K562 (cell line): Measurements from ENCODE around the gene MAU2. TPM values are rescaled to one million over a fixed set of nuclear protein-coding genes. Genes with fewer than 3 reads are reported as not detected.
A peak's percentile ranks its signal among the peaks of the same experiment; 100 is the strongest.

Experiments
- ARID1B ChIP-seq: fragments of 450-650 bp; IDR thresholded peaks from 2 replicates; pipeline ENCODE4 v1.6.1; 2016; ENCODE audit warnings: antibody characterized with exemption, mild to moderate bottlenecking, inconsistent platforms
- COPS2 ChIP-seq: fragments of 450-650 bp; conservative IDR thresholded peaks from 2 replicates; pipeline ENCODE4 v1.6.1; 2016; ENCODE audit warnings: mild to moderate bottlenecking, moderate library complexity
- DIDO1 ChIP-seq: fragments of 450-650 bp; IDR thresholded peaks from 2 replicates; pipeline ENCODE4 v1.6.1; 2016; ENCODE audit warnings: low read depth, missing biosample characterization, missing genetic modification characterization
- DNMT1 ChIP-seq: fragments of 450-650 bp; IDR thresholded peaks from 2 replicates; pipeline ENCODE4 v1.6.1; 2016; ENCODE audit warnings: antibody characterized with exemption, mild to moderate bottlenecking
- ELF2 ChIP-seq: fragments of 250-450 bp; sonication (Bioruptor Pico); IDR thresholded peaks from 2 replicates; pipeline ENCODE4 v1.5.0; 2021; ENCODE audit warnings: mild to moderate bottlenecking
- HEY1 ChIP-seq: fragments of 250-450 bp; sonication (Bioruptor Pico); IDR thresholded peaks from 2 replicates; pipeline ENCODE4 v1.5.0; 2020; ENCODE audit warnings: mild to moderate bottlenecking, moderate library complexity, borderline replicate concordance
- JUND ChIP-seq, 2 experiments: IDR thresholded peaks; 2 replicates in 1 of 2; 3 replicates in 1 of 2; pipeline ENCODE4 v1.6.1; 2011; ENCODE audit warnings: borderline replicate concordance in 2 of 2, low read depth in 2 of 2, low read length in 2 of 2, improper control_type of control experiment in 1 of 2, missing biosample characterization in 1 of 2, missing genetic modification characterization in 1 of 2, missing genetic modification reagents in 1 of 2
- KAT7 ChIP-seq: sonication (generic); formaldehyde crosslinking; IDR thresholded peaks from 2 replicates; pipeline ENCODE4 v1.8.0; 2022; ENCODE audit warnings: missing genetic modification reagents, mild to moderate bottlenecking, borderline replicate concordance
- L3MBTL2 ChIP-seq: fragments of 450-650 bp; IDR thresholded peaks from 2 replicates; pipeline ENCODE4 v1.6.1; 2016; ENCODE audit warnings: mild to moderate bottlenecking, moderate library complexity
- NR4A1 ChIP-seq, 2 experiments: fragments of 250-450 bp in 1 of 2; fragments of 450-650 bp in 1 of 2; sonication (Bioruptor Pico) in 1 of 2; IDR thresholded peaks; 2 replicates each; pipeline versions ENCODE4 v1.4.0 to v1.6.1; 2016 to 2020; ENCODE audit warnings: mild to moderate bottlenecking in 2 of 2, missing compliant biosample characterization in 1 of 2, missing genetic modification characterization in 1 of 2, moderate library complexity in 1 of 2
- TOE1 ChIP-seq, 2 experiments: fragments of 450-650 bp in 1 of 2; sonication (generic) in 1 of 2; formaldehyde crosslinking in 1 of 2; IDR thresholded peaks; 2 replicates each; pipeline versions ENCODE4 v1.7.1 to v1.8.0; 2016 to 2022; ENCODE audit warnings: borderline replicate concordance in 2 of 2, mild to moderate bottlenecking in 2 of 2, antibody characterized with exemption in 1 of 2, inconsistent platforms in 1 of 2, low read depth in 1 of 2, missing genetic modification reagents in 1 of 2, moderate library complexity in 1 of 2
- ZNF121 ChIP-seq: sonication (generic); formaldehyde crosslinking; conservative IDR thresholded peaks from 2 replicates; pipeline ENCODE4 v1.8.0; 2022; ENCODE audit warnings: missing genetic modification reagents
- ZNF384 ChIP-seq: IDR thresholded peaks from 2 replicates; pipeline ENCODE4 v1.6.1; 2012; ENCODE audit warnings: low read depth, low read length, improper control_type of control experiment
- ZNF644 ChIP-seq: fragments of 200-800 bp; sonication (Bioruptor generic); IDR thresholded peaks from 2 replicates; pipeline ENCODE4 v1.6.1; 2016; ENCODE audit warnings: low read depth, missing genetic modification characterization, missing compliant biosample characterization
- ZNF766 ChIP-seq: fragments of 200-800 bp; sonication (Bioruptor generic); conservative IDR thresholded peaks from 2 replicates; pipeline ENCODE4 v1.6.1; 2016; ENCODE audit warnings: missing genetic modification characterization, missing compliant biosample characterization
- polyA plus RNA-seq, 8 experiments: library from polyadenylated mRNA; depleted of rRNA in 4 of 8; stranded (reverse) in 5 of 8; unstranded in 3 of 8; fragments of >200 nt; fragmentation: Nextera tagmentation in 2 of 8; fragmentation: Illumina TruSeq in 1 of 8; extraction: Ambion mirVana in 2 of 8; extraction: Trizol in 1 of 8; gene quantifications; 2 replicates each; pipeline versions ENCODE4 v1.2.1 to v1.2.3, GENCODE V29; 2011 to 2014; ENCODE audit warnings: inconsistent platforms in 1 of 8, missing spikeins in 1 of 8
- total RNA-seq, 7 experiments: library from RNA; depleted of rRNA in 6 of 7; stranded (reverse); fragments of >200 nt in 6 of 7; fragmentation: Illumina TruSeq in 2 of 7; extraction: Trizol in 2 of 7; gene quantifications; 2 replicates each; pipeline versions ENCODE4 v1.2.1 to v1.2.3, GENCODE V29; 2011 to 2021; ENCODE audit warnings: low replicate concordance in 1 of 7
- TF ChIP-seq, protein P1 (sequence below): fragments of 200-400 bp; formaldehyde crosslinking; IDR thresholded peaks from 2 replicates; pipeline ENCODE4 v1.6.1; 2017; ENCODE audit warnings: mild to moderate bottlenecking, low read depth, low read length, moderate library complexity
- TF ChIP-seq, protein P2 (sequence below): fragments of 450-650 bp; IDR thresholded peaks from 2 replicates; pipeline ENCODE4 v1.6.1; 2017; ENCODE audit warnings: antibody characterized with exemption, mild to moderate bottlenecking
- TF ChIP-seq, protein P3 (sequence below): fragments of 250-450 bp; sonication (Bioruptor Pico); IDR thresholded peaks from 2 replicates; pipeline ENCODE4 v1.8.0; 2022; ENCODE audit warnings: moderate library complexity, mild to moderate bottlenecking, inconsistent platforms

Gene MAU2
- total and polyA plus RNA-seq, 9 of the 15 experiments (the other 6 are each of a cell fraction or from before 2014, with no cell fraction given), result 1.2 to 48.1 (median 19.4) TPM

DNA sequence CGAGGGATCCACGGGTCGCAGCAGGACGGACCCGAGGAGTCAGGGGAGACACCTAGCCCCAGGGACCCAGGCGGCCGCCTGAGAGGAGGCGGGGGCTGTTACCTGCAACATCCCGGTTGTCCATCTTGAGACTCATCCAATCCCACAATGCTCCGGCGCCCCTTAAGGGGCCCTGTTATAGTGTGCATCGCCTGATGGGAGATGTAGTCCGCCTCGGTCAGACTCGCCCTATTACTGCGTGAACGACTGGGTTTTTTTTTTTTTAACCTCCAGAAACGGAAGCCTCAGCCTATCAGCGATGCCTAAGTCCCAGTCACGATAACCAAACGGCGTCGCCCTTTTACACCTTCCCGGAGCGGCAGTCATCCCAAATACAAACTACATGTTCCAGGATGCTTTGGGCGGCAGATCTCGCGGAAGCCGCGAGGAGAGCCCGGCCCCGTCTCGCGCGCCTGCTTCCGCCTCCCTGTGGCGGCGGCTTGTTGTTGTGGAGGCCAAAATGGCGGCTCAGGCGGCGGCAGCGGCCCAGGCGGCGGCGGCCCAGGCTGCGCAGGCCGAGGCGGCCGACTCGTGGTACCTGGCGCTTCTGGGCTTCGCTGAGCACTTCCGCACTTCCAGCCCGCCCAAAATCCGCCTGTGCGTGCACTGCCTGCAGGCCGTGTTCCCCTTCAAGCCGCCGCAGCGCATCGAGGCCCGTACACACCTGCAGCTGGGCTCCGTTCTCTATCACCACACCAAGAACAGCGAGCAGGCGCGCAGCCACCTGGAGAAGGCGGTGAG lies at the start of gene MAU2, which contains the start of gene SUGP1 (continued):
- TF ChIP-seq DIDO1 (peak; percentile 79), HEY1 (no peak), DNMT1 (no peak), ZNF644 (tag) (peak; percentile 94), JUND (IDR thresholded peaks at IDR 0.05; ENCODE audit: borderline replicate concordance, low read depth, low read length) (peak; percentile 37; the same call in 1 of the 2 replicates), JUND (tag; IDR thresholded peaks at IDR 0.05; ENCODE audit: borderline replicate concordance, low read depth, low read length) (peak; percentile 54; the same call in 2 of the 3 replicates), ZNF384 (peak; percentile 88), KAT7 (CRISPR knock-in tag) (peak; percentile 60; the same call in 1 of the 2 replicates), ARID1B (no peak), L3MBTL2 (peak; percentile 71), NR4A1 (CRISPR knock-in tag; IDR thresholded peaks at IDR 0.05) (no peak), NR4A1 (tag; IDR thresholded peaks at IDR 0.05) (no peak), COPS2 (no peak), ELF2 (CRISPR knock-in tag) (peak; percentile 90), TOE1 (IDR thresholded peaks at IDR 0.05; ENCODE audit: borderline replicate concordance) (peak; percentile 18; the same call in 1 of the 2 replicates), TOE1 (CRISPR knock-in tag; IDR thresholded peaks at IDR 0.05; ENCODE audit: borderline replicate concordance, low read depth) (no peak), ZNF766 (0 out of 2 replicates have a peak, but pooled peaks have one; percentile 89), ZNF121 (CRISPR knock-in tag) (no peak)
- TF ChIP-seq, protein P1, sequence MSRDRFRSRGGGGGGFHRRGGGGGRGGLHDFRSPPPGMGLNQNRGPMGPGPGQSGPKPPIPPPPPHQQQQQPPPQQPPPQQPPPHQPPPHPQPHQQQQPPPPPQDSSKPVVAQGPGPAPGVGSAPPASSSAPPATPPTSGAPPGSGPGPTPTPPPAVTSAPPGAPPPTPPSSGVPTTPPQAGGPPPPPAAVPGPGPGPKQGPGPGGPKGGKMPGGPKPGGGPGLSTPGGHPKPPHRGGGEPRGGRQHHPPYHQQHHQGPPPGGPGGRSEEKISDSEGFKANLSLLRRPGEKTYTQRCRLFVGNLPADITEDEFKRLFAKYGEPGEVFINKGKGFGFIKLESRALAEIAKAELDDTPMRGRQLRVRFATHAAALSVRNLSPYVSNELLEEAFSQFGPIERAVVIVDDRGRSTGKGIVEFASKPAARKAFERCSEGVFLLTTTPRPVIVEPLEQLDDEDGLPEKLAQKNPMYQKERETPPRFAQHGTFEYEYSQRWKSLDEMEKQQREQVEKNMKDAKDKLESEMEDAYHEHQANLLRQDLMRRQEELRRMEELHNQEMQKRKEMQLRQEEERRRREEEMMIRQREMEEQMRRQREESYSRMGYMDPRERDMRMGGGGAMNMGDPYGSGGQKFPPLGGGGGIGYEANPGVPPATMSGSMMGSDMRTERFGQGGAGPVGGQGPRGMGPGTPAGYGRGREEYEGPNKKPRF, result no peak
- TF ChIP-seq, protein P2, sequence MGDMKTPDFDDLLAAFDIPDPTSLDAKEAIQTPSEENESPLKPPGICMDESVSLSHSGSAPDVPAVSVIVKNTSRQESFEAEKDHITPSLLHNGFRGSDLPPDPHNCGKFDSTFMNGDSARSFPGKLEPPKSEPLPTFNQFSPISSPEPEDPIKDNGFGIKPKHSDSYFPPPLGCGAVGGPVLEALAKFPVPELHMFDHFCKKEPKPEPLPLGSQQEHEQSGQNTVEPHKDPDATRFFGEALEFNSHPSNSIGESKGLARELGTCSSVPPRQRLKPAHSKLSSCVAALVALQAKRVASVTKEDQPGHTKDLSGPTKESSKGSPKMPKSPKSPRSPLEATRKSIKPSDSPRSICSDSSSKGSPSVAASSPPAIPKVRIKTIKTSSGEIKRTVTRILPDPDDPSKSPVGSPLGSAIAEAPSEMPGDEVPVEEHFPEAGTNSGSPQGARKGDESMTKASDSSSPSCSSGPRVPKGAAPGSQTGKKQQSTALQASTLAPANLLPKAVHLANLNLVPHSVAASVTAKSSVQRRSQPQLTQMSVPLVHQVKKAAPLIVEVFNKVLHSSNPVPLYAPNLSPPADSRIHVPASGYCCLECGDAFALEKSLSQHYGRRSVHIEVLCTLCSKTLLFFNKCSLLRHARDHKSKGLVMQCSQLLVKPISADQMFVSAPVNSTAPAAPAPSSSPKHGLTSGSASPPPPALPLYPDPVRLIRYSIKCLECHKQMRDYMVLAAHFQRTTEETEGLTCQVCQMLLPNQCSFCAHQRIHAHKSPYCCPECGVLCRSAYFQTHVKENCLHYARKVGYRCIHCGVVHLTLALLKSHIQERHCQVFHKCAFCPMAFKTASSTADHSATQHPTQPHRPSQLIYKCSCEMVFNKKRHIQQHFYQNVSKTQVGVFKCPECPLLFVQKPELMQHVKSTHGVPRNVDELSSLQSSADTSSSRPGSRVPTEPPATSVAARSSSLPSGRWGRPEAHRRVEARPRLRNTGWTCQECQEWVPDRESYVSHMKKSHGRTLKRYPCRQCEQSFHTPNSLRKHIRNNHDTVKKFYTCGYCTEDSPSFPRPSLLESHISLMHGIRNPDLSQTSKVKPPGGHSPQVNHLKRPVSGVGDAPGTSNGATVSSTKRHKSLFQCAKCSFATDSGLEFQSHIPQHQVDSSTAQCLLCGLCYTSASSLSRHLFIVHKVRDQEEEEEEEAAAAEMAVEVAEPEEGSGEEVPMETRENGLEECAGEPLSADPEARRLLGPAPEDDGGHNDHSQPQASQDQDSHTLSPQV, result peak; percentile 87
- TF ChIP-seq, protein P3, sequence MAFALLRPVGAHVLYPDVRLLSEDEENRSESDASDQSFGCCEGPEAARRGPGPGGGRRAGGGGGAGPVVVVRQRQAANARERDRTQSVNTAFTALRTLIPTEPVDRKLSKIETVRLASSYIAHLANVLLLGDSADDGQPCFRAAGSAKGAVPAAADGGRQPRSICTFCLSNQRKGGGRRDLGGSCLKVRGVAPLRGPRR, result no peak
